SK-N-MC (cell line): ENCODE measurements around the gene SULT2B1.
A peak's percentile ranks its signal among the peaks of the same experiment; 100 is the strongest.

Experiments
- DNase-seq: peaks from one replicate; pipeline ENCODE4 v3.0.0-alpha.2; 2011; ENCODE audit warnings: low read depth, low spot score
- H3K27ac ChIP-seq: fragments of 200-600 bp; sonication (generic); 2 replicates; pipeline ENCODE4 v1.5.1; 2016; ENCODE audit warnings: mixed run types
- H3K36me3 ChIP-seq: fragments of 200-600 bp; sonication (generic); 2 replicates; pipeline ENCODE4 v1.6.1; 2017; ENCODE audit warnings: antibody characterized with exemption, low read length, mixed read lengths; ENCODE audit not compliant: insufficient read depth
- H3K4me3 ChIP-seq: fragments of 200-600 bp; sonication (generic); 2 replicates; pipeline ENCODE4 v1.5.1; 2016
- H3K9ac ChIP-seq: fragments of 200-600 bp; sonication (generic); 2 replicates; pipeline ENCODE4 v1.8.0; 2017; ENCODE audit warnings: mixed run types, mixed read lengths; ENCODE audit not compliant: insufficient read length
- H3K9me3 ChIP-seq: fragments of 200-600 bp; sonication (generic); 2 replicates; pipeline ENCODE4 v1.6.1; 2017; ENCODE audit warnings: low read depth, mild to moderate bottlenecking, antibody characterized with exemption, low read length, moderate library complexity, mixed read lengths
- EZH2 ChIP-seq: fragments of 200-600 bp; sonication (generic); IDR thresholded peaks from one replicate; pipeline ENCODE4 v1.6.1; 2017; ENCODE audit warnings: antibody characterized with exemption
- FOXP2 ChIP-seq: optimal IDR thresholded peaks from 2 replicates; pipeline ENCODE3; 2011; ENCODE audit warnings: mild to moderate bottlenecking, moderate library complexity; ENCODE audit not compliant: insufficient read depth; ENCODE audit errors: extremely low read length, control extremely low read depth
- POLR2AphosphoS5 ChIP-seq: IDR thresholded peaks from 2 replicates; pipeline ENCODE4 v1.6.1; 2012; ENCODE audit warnings: mild to moderate bottlenecking, low read depth, low read length, borderline replicate concordance

The SULT2B1 gene

GRCh38 chr19:48624791-48625723 lies 73.1 kb downstream of the SULT2B1 start:
- H3K36me3 ChIP-seq = no peaks in the 10 kb centered on the region; the same call in 1 of the 2 replicates
- H3K4me3 ChIP-seq = peak overlapping the region; percentile 94
- DNase-seq = no peak
- peak overlapping the region; percentile 92 for H3K9ac ChIP-seq
- TF ChIP-seq FOXP2 (no peak), POLR2AphosphoS5 (no peak), EZH2 (no peak)
- 0 out of 2 replicates have a peak overlapping the region, but pooled peaks have one; percentile 54 for H3K27ac ChIP-seq
- H3K9me3 ChIP-seq = no peaks in the 10 kb centered on the region

- Histone ChIP-seq H3K4me3 (no peak overlapping the region), H3K36me3 (no peaks in the 10 kb centered on the region; the same call in 1 of the 2 replicates), H3K9ac (no peak overlapping the region), H3K9me3 (no peaks in the 10 kb centered on the region), H3K27ac (no peak overlapping the region)
- no peak for TF ChIP-seq POLR2AphosphoS5
- TF ChIP-seq FOXP2 = no peak
- TF ChIP-seq EZH2 = no peak
- no peak for DNase-seq
These were observed 73.9 kb downstream of the SULT2B1 start for GRCh38 chr19:48625891-48626327.

- peak overlapping the region; percentile 19; the same call in 1 of the 2 replicates for H3K27ac ChIP-seq
- DNase-seq = no peak
- H3K9me3 ChIP-seq = no peaks in the 10 kb centered on the region
- H3K36me3 ChIP-seq = peaks cover 5% of the 10 kb centered on the region; the same call in 1 of the 2 replicates
- H3K9ac ChIP-seq = no peak overlapping the region
- H3K4me3 ChIP-seq = no peak overlapping the region
- TF ChIP-seq EZH2 (no peak), POLR2AphosphoS5 (no peak), FOXP2 (no peak)
These were observed 75.4 kb downstream of the SULT2B1 start for GRCh38 chr19:48627201-48627864.

- no peak for DNase-seq
- Histone ChIP-seq H3K9me3 (no peaks in the 10 kb centered on the region), H3K36me3 (peaks cover 5% of the 10 kb centered on the region; the same call in 1 of the 2 replicates), H3K4me3 (no peak overlapping the region), H3K9ac (no peak overlapping the region), H3K27ac (no peak overlapping the region)
- TF ChIP-seq EZH2 (no peak), FOXP2 (no peak), POLR2AphosphoS5 (no peak)
These were observed 75.9 kb downstream of the SULT2B1 start for GRCh38 chr19:48627865-48628314.

- H3K36me3 ChIP-seq = peaks cover 5% of the 10 kb centered on the region; the same call in 1 of the 2 replicates
- DNase-seq = no peak
- H3K9me3 ChIP-seq = no peaks in the 10 kb centered on the region
- H3K9ac ChIP-seq = no peak overlapping the region
- no peak overlapping the region for H3K27ac ChIP-seq
- no peak overlapping the region for H3K4me3 ChIP-seq
- TF ChIP-seq POLR2AphosphoS5 = no peak
- no peak for TF ChIP-seq EZH2
- no peak for TF ChIP-seq FOXP2
These were observed 76.7 kb downstream of the SULT2B1 start for GRCh38 chr19:48628486-48629296.

GRCh38 chr19:48629297-48629598 lies 77.3 kb downstream of the SULT2B1 start:
- DNase-seq = no peak
- no peak for TF ChIP-seq FOXP2
- TF ChIP-seq EZH2 = no peak
- TF ChIP-seq POLR2AphosphoS5 = no peak
- Histone ChIP-seq H3K9me3 (no peaks in the 10 kb centered on the region), H3K36me3 (peaks cover 5% of the 10 kb centered on the region; the same call in 1 of the 2 replicates), H3K4me3 (no peak overlapping the region; the same call in 1 of the 2 replicates), H3K27ac (no peak overlapping the region), H3K9ac (no peak overlapping the region)

GRCh38 chr19:48629599-48630295 lies 77.8 kb downstream of the SULT2B1 start:
- Histone ChIP-seq H3K9ac (peak overlapping the region; percentile 66), H3K36me3 (peaks cover 5% of the 10 kb centered on the region; the same call in 1 of the 2 replicates), H3K4me3 (peak overlapping the region; percentile 73), H3K27ac (peak overlapping the region; percentile 92), H3K9me3 (no peaks in the 10 kb centered on the region)
- peak; percentile 65 for TF ChIP-seq POLR2AphosphoS5
- TF ChIP-seq EZH2 = no peak
- TF ChIP-seq FOXP2 = no peak
- no peak for DNase-seq
